Mesodermal cell (in vitro differentiated cells): ENCODE data around the gene ADGRB3. TPM values are rescaled to one million over a fixed set of nuclear protein-coding genes. Genes with fewer than 3 reads are reported as not detected.
A peak's percentile ranks its signal among the peaks of the same experiment; 100 is the strongest.

Experiments
- H3K27ac ChIP-seq: 2 replicates; pipeline ENCODE4 v1.7.0; 2013; ENCODE audit warnings: mild to moderate bottlenecking, low read depth, low read length, moderate library complexity; ENCODE audit not compliant: severe bottlenecking
- H3K36me3 ChIP-seq: 2 replicates; pipeline ENCODE4 v1.7.1; 2013; ENCODE audit warnings: mild to moderate bottlenecking, low read length, moderate library complexity; ENCODE audit not compliant: control insufficient read depth, insufficient read depth
- H3K4me1 ChIP-seq: one replicate; pipeline ENCODE4 v1.7.1; 2013; ENCODE audit warnings: mild to moderate bottlenecking, low read length; ENCODE audit not compliant: insufficient read depth, control insufficient read depth, poor library complexity, severe bottlenecking
- H3K4me3 ChIP-seq: 2 replicates; pipeline ENCODE4 v1.7.0; 2013; ENCODE audit warnings: low read length, control low read depth, mild to moderate bottlenecking; ENCODE audit not compliant: insufficient read depth, poor library complexity, severe bottlenecking; ENCODE audit errors: extremely low read depth
- H3K9me3 ChIP-seq: 2 replicates; pipeline ENCODE4 v1.7.1; 2013; ENCODE audit warnings: mild to moderate bottlenecking, low read length, moderate library complexity; ENCODE audit not compliant: control insufficient read depth
- WGBS, 2 experiments: methylation state at CpG; one replicate each; pipeline ENCODE4 v1.1.5; 2013; ENCODE audit warnings: missing lambda C conversion rate in 2 of 2; ENCODE audit not compliant: insufficient coverage in 2 of 2; 5-methylcytosine and 5-hydroxymethylcytosine counted together
- polyA plus RNA-seq, 2 experiments: library from polyadenylated mRNA; stranded (reverse); fragments of 50-300 nt; gene quantifications; one replicate each; pipeline ENCODE4 v1.2.3, GENCODE V29; 2013

Gene ADGRB3
- polyA plus RNA-seq (2013, experiment 1 of 2), result 1.4 TPM
- 1.2 TPM for polyA plus RNA-seq (2013, experiment 2 of 2)

GRCh38 chr6:68634726-68635411 is at the start of gene ADGRB3:
TSS of gene ADGRB3 (plus strand) at chr6:68635282. CDS start at chr6:68638676, 3,394 bp downstream.
- H3K9me3 ChIP-seq, result no peaks in the 10 kb centered on the region
- peaks cover 3% of the 10 kb centered on the region for H3K4me1 ChIP-seq
- peak within 1 kb of the TSS; percentile 0 for H3K27ac ChIP-seq
- peak within 1 kb of the TSS; percentile 55 for H3K4me3 ChIP-seq
- WGBS, 2 experiments, result 0% methylated on average over 37 to 49 of the region's 79 CpGs
- no peaks in the 10 kb centered on the region for H3K36me3 ChIP-seq

DNA sequence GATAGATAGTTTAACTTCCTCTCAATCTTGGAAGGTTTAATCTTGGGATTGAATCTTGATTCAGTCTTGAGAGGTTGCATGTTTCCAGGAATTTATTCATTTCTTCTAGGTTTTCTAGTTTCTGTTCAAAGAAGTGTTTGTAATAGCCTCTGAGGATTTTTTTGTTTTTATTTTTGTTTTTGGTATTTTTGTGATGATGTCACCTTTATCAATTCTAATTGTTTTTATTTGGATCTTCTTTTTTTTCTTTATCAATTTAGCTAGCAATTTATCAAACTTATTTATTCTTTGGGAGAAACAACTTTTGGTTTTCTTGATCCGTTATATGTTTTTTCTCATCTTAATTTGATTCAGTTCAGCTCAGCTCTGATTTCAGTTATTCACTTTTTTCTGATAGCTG is 41.5 kb upstream of the ADGRB3 start:
- no peak overlapping the region for H3K27ac ChIP-seq
- no peaks in the 10 kb centered on the region for H3K4me1 ChIP-seq
- H3K9me3 ChIP-seq, result peaks cover 3% of the 10 kb centered on the region
- no CpG with 5 or more reads among the region's 1 CpG for WGBS, 2 experiments
- no peaks in the 10 kb centered on the region for H3K36me3 ChIP-seq
- no peak overlapping the region for H3K4me3 ChIP-seq

GRCh38 chr6:68597642-68598041 is 37.4 kb upstream of the ADGRB3 start:
- no peaks in the 10 kb centered on the region for H3K4me1 ChIP-seq
- H3K9me3 ChIP-seq, result no peaks in the 10 kb centered on the region
- H3K27ac ChIP-seq, result no peak overlapping the region
- 60 to 83% methylated on average over 1 of the region's 3 CpGs for WGBS, 2 experiments
- H3K4me3 ChIP-seq, result no peak overlapping the region
- no peaks in the 10 kb centered on the region for H3K36me3 ChIP-seq

DNA sequence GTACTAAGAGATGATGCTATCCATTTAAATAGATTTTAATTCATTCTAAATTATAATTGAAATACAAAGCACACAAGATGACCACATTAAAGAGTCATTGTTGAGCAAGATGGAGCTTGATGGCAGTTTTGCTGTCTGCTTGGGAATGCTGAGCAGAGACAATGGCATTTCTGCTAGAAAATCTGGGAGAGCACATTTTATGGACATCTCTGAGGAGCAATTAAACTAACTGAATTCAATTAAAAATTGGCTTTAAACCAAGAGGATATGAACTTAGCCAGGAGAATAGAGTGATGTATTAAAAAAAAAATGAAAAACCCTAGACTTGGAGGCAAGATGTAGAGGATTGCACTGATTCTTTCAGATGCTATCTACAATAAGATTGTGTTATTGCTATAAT is 19.1 kb upstream of the ADGRB3 start:
- no peaks in the 10 kb centered on the region for H3K9me3 ChIP-seq
- H3K27ac ChIP-seq, result no peak overlapping the region
- H3K4me3 ChIP-seq, result no peak overlapping the region
- H3K4me1 ChIP-seq, result no peaks in the 10 kb centered on the region
- no peaks in the 10 kb centered on the region for H3K36me3 ChIP-seq

DNA sequence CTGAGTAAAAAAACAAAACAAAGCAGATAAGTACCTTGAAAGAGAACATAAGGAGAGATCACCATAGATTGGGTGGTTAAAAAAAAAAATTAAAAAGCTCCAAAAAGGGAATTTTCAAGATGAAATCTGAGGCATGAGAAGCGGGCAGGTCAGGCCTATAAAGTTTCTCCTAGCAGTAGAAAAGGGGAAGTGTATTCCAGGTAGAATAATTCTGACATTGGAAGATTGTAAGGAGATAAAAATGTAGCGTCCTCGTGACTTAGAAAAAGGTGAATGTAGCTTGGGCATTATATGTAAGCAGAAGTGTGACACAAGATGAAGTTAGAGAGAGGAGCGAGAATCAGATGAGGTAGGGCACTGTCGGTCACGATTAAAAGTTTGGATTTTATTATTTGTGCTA is 9.1 kb upstream of the ADGRB3 start:
- WGBS, 2 experiments, result 92 to 95% methylated on average over 4 to 6 of the region's 6 CpGs
- Histone ChIP-seq H3K27ac (no peak overlapping the region), H3K4me3 (no peak overlapping the region), H3K4me1 (no peaks in the 10 kb centered on the region), H3K36me3 (no peaks in the 10 kb centered on the region), H3K9me3 (no peaks in the 10 kb centered on the region)

DNA sequence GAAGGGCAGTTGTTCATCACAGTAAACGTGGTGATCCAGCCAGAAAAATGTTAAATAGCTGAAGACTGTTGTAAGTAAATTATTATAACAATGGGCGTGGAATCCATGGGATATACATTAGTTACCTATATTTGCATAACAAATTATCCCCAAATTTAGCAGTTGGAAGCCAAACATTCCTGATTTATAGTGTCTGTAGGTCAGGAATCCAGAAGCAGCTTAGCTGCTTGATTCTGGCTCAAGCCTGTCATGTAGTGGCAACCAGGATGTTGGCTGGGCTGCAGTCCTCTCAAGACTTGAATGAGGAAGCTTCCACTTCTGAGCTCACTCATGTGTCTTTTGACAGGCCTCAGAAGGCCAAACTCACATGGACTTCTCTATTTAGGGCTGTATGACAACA is 6.9 kb upstream of the ADGRB3 start:
- H3K4me3 ChIP-seq, result no peak overlapping the region
- H3K9me3 ChIP-seq, result no peaks in the 10 kb centered on the region
- H3K4me1 ChIP-seq, result no peaks in the 10 kb centered on the region
- H3K36me3 ChIP-seq, result no peaks in the 10 kb centered on the region
- WGBS, 2 experiments, result 40% methylated on average over 1 of the region's 2 CpGs; no CpG with 5 or more reads in 1 of the 2 experiments
- no peak overlapping the region for H3K27ac ChIP-seq

DNA sequence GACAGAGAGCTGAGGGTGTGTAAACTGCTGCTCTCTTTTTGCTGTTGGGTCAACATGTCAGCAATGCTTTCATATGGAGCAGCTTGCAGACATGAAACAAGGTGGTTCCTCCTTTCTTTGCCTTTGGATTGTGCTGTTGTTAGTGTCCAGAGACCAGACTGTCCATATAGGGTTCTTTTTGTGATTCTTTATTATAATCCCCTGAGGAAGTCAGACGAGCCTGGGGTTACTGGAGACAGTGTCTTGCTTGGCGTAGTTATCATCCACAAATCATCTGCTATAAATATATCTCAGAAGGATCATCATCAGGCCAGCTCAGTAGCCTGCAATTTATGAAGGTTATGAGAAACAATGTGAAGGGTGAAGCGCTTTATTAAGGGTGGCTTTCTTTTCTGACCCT is 2.3 kb upstream of the ADGRB3 start:
- Histone ChIP-seq H3K27ac (no peak overlapping the region), H3K36me3 (no peaks in the 10 kb centered on the region), H3K9me3 (no peaks in the 10 kb centered on the region), H3K4me1 (peaks cover 3% of the 10 kb centered on the region), H3K4me3 (no peak overlapping the region)
- no CpG with 5 or more reads among the region's 3 CpGs for WGBS, 2 experiments

- Histone ChIP-seq H3K9me3 (no peaks in the 10 kb centered on the region), H3K4me1 (peaks cover 3% of the 10 kb centered on the region), H3K4me3 (peak overlapping the region; percentile 55), H3K27ac (no peak overlapping the region), H3K36me3 (no peaks in the 10 kb centered on the region)
- 63 to 100% methylated on average over 1 of the region's 9 CpGs for WGBS, 2 experiments
Measured at GRCh38 chr6:68633281-68633971, 1.7 kb upstream of the ADGRB3 start.

DNA sequence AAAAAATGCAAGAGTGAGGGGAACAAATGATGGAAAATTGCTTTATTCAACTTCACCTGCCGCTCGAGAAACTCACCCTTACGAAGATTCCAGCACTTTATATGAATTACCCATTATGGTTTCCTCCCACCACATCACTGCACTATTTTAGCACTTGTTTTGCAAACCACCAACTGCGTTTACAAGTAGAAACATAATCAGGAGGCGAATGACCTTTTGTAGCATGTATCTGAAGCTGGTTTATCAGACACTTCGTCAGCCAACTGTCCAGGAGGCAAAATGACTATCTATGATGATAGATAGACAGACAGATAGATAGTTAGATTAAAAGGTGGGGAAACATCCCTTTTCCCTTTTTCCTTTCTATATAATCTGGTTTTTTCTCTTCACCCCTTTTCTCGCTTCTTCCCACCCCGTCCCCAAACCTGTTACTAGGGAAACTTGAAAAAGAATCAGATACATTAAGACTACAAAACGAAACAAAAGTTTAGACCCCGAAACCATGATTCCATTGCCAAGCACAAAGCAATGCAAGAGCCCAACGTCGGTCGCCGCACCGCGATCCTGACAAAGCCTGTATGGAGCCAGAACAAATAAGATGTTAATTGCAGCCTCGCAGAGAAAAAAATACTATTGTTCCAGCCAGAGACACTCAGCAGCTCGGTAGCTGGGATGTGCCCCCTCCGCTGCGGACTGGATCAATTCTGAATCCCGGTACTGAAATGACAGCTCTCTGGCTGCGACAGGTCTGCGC is 933 bp upstream of the ADGRB3 start:
- Histone ChIP-seq H3K4me1 (peaks cover 3% of the 10 kb centered on the region), H3K27ac (peak overlapping the region; percentile 0), H3K9me3 (no peaks in the 10 kb centered on the region), H3K4me3 (peak overlapping the region; percentile 55), H3K36me3 (no peaks in the 10 kb centered on the region)
- 0 to 3% methylated on average over 13 to 15 of the region's 23 CpGs for WGBS, 2 experiments

GRCh38 chr6:68635412-68635705 is 277 bp downstream of the ADGRB3 start:
- Histone ChIP-seq H3K36me3 (no peaks in the 10 kb centered on the region), H3K27ac (no peak overlapping the region), H3K4me3 (peak overlapping the region; percentile 55), H3K9me3 (no peaks in the 10 kb centered on the region), H3K4me1 (peaks cover 3% of the 10 kb centered on the region)
- no CpG with 5 or more reads among the region's 15 CpGs for WGBS, 2 experiments
